Thoracic aorta (tissue), 2 donors: Measurements from ENCODE around the gene PIP5KL1. TPM values are rescaled to one million over a fixed set of nuclear protein-coding genes. Genes with fewer than 3 reads are reported as not detected.

Experiments used
- ATAC-seq: fragments of 150-250 bp; one replicate; pipeline ENCODE4 v1.8.0; 2017; ENCODE audit warnings: low read depth; ENCODE audit not compliant: insufficient number of reproducible peaks, low FRiP score
- DNase-seq: peaks from one replicate; pipeline ENCODE4 v3.0.0-alpha.2; 2020; ENCODE audit warnings: low spot score
- H3K27ac ChIP-seq, 2 donors: fragments of 200-600 bp; sonication (generic); 1 replicate in 1 of 2; 2 replicates in 1 of 2; pipeline ENCODE4 v1.5.1; 2016; ENCODE audit warnings: mild to moderate bottlenecking in 2 of 2, moderate library complexity in 2 of 2
- H3K27me3 ChIP-seq: fragments of 200-600 bp; sonication (generic); replicated peaks from 2 replicates; pipeline ENCODE4 v1.6.0; 2016; ENCODE audit warnings: mild to moderate bottlenecking; ENCODE audit not compliant: insufficient read depth
- H3K36me3 ChIP-seq: fragments of 200-600 bp; sonication (generic); one replicate; pipeline ENCODE4 v1.5.1; 2016
- H3K4me1 ChIP-seq, 2 donors: fragments of 200-600 bp; sonication (generic); 1 replicate in 1 of 2; 2 replicates in 1 of 2; pipeline versions ENCODE4 v1.5.1 to v1.6.0; 2016; ENCODE audit warnings: low read depth in 2 of 2, mild to moderate bottlenecking in 1 of 2; ENCODE audit not compliant: control insufficient read depth in 1 of 2
- H3K4me3 ChIP-seq: fragments of 200-600 bp; sonication (generic); 2 replicates; pipeline ENCODE4 v1.5.1; 2016; ENCODE audit warnings: mild to moderate bottlenecking
- H3K9me3 ChIP-seq: fragments of 200-600 bp; sonication (generic); 2 replicates; pipeline ENCODE4 v1.5.1; 2016
- CTCF ChIP-seq: fragments of 200-600 bp; sonication (generic); IDR thresholded peaks from one replicate; pipeline ENCODE4 v1.5.1; 2019; ENCODE audit warnings: antibody characterized with exemption
- total RNA-seq, 2 donors: library from RNA; depleted of rRNA; stranded (reverse); fragments of >200 nt; gene quantifications; one replicate each; pipeline versions ENCODE4 v1.1.0 to v1.2.3, GENCODE V29; 2016

The PIP5KL1 gene
- total RNA-seq, 2 donors from 2014 or later = 6.0 to 8.8 TPM

- H3K27me3 ChIP-seq = no peaks in the 10 kb centered on the region
- H3K36me3 ChIP-seq = peaks cover 4% of the 10 kb centered on the region
- H3K9me3 ChIP-seq = no peaks in the 10 kb centered on the region
- ATAC-seq (no peak), DNase-seq (no peak)
- no peak overlapping the region for H3K27ac ChIP-seq
- no peak for TF ChIP-seq CTCF
- H3K4me1 ChIP-seq = peaks cover 15 to 40% of the 10 kb centered on the region in 2 donors
- no peak overlapping the region for H3K4me3 ChIP-seq
These were observed 5.2 kb upstream of the PIP5KL1 start for GRCh38 chr9:127935765-127936221.

GRCh38 chr9:127934986-127935385 lies 4.4 kb upstream of the PIP5KL1 start:
- H3K4me3 ChIP-seq = no peak overlapping the region
- H3K27me3 ChIP-seq = no peaks in the 10 kb centered on the region
- H3K9me3 ChIP-seq = no peaks in the 10 kb centered on the region
- H3K4me1 ChIP-seq = peaks cover 20 to 47% of the 10 kb centered on the region in 2 donors
- DNase-seq (no peak), ATAC-seq (no peak)
- peaks cover 4% of the 10 kb centered on the region for H3K36me3 ChIP-seq
- TF ChIP-seq CTCF = no peak
- H3K27ac ChIP-seq = no peak overlapping the region

GRCh38 chr9:127934248-127934647 lies 3.7 kb upstream of the PIP5KL1 start:
- no peak for TF ChIP-seq CTCF

GRCh38 chr9:127931092-127931881 lies 710 bp upstream of the PIP5KL1 start:
- Histone ChIP-seq H3K27me3 (no peaks in the 10 kb centered on the region), H3K4me3 (peak overlapping the region; percentile 69), H3K4me1 (peaks cover 16 to 33% of the 10 kb centered on the region in 2 donors), H3K36me3 (peaks cover 4% of the 10 kb centered on the region), H3K9me3 (no peaks in the 10 kb centered on the region), H3K27ac (no peak overlapping the region)
- ATAC-seq (peak; percentile 35), DNase-seq (no peak)
- no peak for TF ChIP-seq CTCF

More at GRCh38 chr9:127934248-127934647, 3.7 kb upstream of the PIP5KL1 start:
- Histone ChIP-seq H3K36me3 (peaks cover 4% of the 10 kb centered on the region), H3K9me3 (no peaks in the 10 kb centered on the region), H3K27ac (no peak overlapping the region), H3K27me3 (no peaks in the 10 kb centered on the region), H3K4me3 (no peak overlapping the region), H3K4me1 (peaks cover 20 to 47% of the 10 kb centered on the region in 2 donors)
- no peak for DNase-seq
- no peak for ATAC-seq

GRCh38 chr9:127929625-127929979 lies 975 bp downstream of the PIP5KL1 start:
- Histone ChIP-seq H3K4me3 (no peak overlapping the region), H3K9me3 (no peaks in the 10 kb centered on the region), H3K27ac (no peak overlapping the region), H3K27me3 (no peaks in the 10 kb centered on the region), H3K4me1 (peaks cover 11 to 23% of the 10 kb centered on the region in 2 donors), H3K36me3 (no peaks in the 10 kb centered on the region)
- TF ChIP-seq CTCF = no peak
- no peak for DNase-seq
- ATAC-seq = no peak
